NCI-H2171 (cell line): ENCODE measurements around the gene GJD4.

Experiments
- DNase-seq: peaks from one replicate; lab custom pipeline; 2025; lab: John Stamatoyannopoulos, UW

GJD4 gene

DNA sequence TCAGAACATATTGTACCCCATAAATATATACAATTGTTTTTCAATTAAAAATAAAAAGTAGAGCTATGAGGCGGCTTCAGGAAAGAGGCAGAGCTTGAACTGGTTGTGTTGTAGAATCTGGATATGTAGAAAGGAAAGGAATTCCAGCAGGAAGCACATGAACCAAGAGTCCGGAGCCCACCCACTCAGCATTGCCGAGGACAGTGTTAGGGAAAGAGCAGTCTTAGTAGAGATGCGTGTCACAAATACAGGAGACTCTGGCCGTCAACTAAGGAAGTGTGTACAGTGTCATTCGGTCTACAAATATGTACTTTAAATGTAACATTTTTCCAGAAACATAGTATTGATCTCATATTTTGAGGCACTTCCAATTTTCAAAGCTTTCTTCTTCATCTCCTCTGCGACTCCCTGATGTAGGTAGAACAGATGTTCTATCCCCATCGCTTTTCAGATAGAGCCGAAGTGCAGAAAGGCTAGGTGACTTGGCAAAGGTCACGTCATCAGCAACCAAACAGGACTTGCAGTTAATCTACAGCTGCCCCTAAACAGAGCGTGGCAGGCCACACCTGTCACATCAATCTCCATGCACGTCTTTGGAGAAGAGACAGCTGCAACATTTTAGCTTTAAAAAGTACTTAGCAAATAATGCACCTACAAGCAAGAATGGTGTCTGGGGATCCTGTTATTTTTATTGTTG, 25.3 kb upstream of the GJD4 start:
- DNase-seq: peak; percentile 11

GRCh38 chr10:35580423-35580770, 24.7 kb upstream of the GJD4 start:
- DNase-seq: no peak

DNA sequence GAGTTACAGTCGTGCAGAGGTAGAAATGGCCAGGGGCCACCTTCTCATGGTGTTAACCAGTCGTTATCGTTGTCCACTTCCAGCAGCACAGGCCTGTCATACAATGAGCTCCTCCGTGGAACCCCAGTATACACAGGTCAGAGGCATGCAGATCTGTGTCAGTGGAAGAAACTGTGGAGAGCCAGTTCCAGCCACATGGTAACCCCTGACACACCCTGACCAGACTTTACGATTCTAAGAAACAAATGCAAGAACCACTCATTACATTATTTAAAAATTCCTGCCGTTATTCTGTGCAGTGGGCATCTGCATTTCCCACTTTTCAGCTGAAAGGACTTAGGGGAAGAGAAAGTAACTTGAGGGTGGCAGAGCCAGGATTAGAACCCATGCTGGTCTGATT, 23.5 kb upstream of the GJD4 start:
- DNase-seq: no peak

- DNase-seq: no peak
These were observed 20.2 kb upstream of the GJD4 start for GRCh38 chr10:35584946-35585345.

DNA sequence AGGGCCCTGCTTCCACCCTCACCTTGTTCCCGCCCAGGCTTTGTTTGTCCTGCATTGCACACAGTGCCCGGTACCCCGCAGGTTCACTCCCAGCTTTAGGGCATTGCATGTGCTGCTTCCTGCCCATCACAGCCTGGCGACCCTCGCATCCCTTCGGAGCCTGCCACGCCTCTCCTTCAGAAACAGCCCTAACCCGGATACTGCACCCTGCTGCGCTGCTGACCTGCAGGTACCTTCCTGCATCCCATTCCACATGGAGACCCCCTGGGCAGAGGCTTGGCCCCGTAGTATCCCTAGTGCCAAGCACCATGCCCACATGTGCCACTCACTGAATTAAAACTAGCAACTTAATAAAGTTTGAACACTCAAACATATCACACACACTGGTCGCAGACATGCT, 19.8 kb upstream of the GJD4 start:
- no peak for DNase-seq

GRCh38 chr10:35585903-35586535, 19.1 kb upstream of the GJD4 start:
- no peak for DNase-seq

- DNase-seq: no peak
These were observed 16.3 kb upstream of the GJD4 start for GRCh38 chr10:35588836-35589235.

GRCh38 chr10:35592441-35592840, 12.7 kb upstream of the GJD4 start:
- no peak for DNase-seq

DNA sequence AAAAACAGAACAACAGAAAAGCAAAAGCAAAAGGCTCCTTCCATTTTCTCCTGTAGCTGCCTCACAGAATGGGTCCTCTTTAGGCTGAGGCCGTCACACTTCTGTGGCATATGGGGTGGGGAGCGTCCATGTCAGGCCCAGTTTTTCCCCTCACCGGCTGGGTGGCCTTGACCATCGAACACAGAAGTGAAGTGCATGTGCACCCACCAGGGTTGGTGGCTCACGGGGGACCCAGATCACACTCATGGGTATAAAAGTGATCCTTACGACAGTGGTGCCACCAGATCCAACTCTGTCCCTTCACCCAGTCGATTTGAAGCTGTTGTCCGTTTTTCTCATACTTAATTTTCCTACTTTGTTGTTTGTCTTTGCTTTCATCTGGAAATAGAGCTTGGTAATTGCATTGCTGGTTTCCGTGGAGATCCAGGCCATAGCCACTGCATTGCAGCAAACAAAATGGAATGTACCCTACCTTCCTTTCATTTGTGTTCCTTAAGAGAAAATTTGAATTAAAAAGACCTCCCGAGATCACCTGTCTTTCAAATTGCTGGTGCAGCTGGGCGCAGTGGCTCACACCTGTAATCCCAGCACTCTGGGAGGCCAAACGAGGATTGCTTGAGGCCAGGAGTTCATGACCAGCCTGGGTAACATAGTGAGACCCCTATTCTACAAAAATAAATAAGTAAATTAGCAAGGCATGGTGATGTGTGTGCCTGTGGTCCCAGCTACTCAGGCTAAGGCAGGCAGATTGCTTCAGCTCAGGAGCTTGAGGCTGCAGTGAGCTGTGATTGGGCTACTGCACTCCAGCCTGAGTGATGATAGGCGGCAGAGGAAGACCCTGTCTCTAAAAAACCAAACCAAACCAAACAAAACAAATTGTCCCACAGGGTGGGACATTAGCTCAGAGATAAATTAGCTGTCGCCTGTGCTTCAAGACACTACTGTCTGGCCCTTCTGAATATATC, 10.7 kb upstream of the GJD4 start:
- DNase-seq: no peak

- no peak for DNase-seq
These were observed 10.0 kb upstream of the GJD4 start for GRCh38 chr10:35595106-35595505.

DNA sequence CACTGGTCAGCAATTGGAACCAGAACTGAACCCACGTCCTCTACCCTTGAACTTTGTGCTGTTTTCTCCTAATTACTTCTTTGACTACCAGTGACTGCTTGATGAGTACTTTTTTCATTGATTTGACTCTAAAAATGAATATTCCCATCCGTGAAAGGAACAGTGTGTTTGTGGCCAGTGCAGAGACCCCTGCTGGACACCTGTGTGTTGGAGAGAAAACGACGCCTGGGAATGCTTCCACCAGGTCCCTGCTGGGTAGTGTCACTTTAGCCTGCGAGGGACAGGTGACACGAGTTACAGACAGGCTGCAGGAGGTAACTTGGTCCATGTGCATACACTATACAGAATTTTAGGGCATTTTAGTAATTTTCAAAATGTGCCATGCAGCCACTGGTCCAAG, 6.8 kb upstream of the GJD4 start:
- DNase-seq: no peak

- no peak for DNase-seq
These were observed 4.9 kb upstream of the GJD4 start for GRCh38 chr10:35600193-35600592.

DNA sequence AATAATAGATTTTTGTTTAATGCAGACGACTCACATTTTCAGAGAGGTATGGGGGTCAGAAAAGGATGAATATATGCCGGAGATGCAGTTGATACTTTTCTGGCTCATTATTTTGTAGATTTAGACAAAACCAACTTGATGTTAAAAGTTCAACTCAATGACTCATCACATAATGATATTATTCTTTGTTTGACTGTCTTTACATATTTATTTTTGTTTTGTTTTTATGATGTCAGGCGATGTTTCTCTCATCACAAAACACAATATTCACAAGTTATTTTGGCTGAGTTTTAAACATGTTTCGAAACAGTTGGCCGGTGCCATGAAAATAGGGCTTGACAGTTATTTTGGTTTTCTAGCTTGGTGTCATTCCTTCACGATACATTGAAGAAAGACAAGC, 1.3 kb downstream of the GJD4 start:
- no peak for DNase-seq

GRCh38 chr10:35607475-35608327, 2.6 kb downstream of the GJD4 start:
- no peak for DNase-seq

GRCh38 chr10:35608328-35608672, 3.2 kb downstream of the GJD4 start:
- no peak for DNase-seq

DNA sequence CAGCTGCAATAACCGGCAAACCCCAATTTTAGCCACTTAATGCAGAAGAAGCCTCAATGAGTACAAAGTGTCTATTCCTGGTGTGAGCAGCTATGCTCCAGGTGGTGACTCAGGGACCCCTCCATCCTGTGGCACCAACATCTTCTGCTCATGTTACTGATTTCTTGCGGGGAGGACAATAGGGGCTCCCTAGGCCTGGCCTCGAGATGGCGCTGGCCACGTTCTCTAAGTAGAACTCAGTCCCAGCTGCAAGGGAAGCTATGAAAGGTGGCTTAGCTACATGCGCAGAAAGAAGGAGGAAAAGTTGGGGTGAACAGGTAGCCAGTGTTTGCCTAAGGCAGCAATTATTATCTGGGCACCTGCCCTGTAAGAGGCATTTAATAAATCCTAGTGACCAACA, 6.6 kb downstream of the GJD4 start:
- DNase-seq: no peak

DNA sequence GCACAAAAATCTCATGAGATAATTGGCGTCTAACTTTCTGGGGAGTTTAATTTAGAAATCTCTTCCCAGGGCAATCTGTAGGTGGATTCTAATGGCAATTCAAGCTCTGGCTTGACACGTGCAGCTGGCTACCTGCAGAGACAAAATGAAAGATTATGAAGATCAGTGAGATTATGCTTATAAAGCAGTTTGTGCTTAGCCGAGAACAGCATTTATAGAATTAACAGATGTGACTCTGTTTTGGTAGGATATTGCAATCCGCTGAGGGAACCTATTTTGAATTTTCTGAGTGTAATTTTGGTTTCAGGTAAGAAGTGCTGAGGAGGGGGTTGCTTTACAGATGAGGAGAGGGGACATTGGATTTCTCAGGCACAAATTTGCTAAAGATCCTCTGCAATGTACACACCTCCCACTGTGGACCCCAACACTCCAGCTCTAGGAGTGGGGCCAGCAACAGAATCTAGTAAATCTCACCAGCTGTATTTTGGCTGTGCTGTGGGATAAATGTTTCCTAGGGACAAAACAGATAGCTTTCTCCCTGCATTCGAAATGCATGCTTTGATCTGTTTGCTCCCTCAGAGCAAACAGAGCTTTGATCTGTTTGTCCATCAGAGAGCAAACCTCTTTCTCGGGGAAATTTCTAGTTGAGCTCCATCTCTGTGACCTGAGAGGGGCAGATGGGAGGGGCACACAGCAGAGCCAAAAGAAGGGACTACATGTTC, 7.4 kb downstream of the GJD4 start:
- DNase-seq: no peak

DNA sequence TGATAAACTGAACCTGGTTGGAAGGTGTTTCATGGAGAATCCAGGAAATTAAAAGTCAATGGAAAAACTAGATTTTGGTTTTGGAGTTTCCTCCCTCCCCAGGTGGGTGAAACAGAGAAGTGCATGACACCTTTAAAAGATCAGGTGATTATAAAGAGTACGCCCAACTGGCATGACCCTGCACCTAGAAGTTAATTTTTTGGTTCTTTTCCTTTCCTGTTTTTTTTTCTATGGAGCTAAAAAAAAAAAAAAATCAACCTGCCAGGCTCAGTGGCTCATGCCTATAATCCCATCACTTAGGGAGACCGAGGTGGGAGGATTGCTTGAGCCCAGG, 7.9 kb downstream of the GJD4 start:
- DNase-seq: no peak

DNA sequence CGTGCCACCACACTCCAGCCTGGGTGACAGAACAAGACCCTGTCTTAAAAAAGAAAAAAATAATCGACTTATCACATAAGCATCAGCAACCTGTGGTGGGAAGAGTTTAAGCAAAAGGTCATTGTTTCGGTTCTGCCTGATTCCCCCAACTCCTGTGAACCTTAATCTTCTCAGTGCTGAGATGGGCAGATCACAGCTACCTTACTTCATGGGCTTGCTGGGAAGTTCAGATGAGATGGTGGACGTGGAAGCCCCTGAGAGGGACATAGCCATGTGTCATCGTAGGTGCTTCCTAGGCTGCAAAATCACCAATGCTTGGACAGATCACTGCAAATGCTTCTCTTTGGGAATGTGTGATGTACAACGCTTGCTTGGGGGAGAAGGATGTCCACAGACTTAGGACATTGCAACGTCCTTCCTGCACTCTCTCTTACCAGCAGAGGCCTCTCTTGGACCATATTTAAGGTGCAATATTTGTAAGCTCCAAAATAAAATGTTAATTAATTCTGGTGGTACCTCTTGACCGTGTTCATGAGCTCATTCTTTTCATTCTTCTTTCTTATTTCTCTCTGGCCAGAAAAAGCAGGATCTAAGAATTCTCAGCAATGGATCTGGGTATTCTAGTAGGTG, 8.6 kb downstream of the GJD4 start:
- no peak for DNase-seq

GRCh38 chr10:35614312-35614711, 9.2 kb downstream of the GJD4 start:
- DNase-seq: no peak

GRCh38 chr10:35626971-35627507, 21.9 kb downstream of the GJD4 start:
- no peak for DNase-seq
